ENCODE data around the gene GNL3L. TPM values are rescaled to one million over a fixed set of nuclear protein-coding genes. Genes with fewer than 3 reads are reported as not detected.
A peak's percentile ranks its signal among the peaks of the same experiment; 100 is the strongest.

Gene GNL3L
- total RNA-seq, 1 donor from 2014 or later, result 70.5 TPM

GRCh38 chrX:54492340-54492739, 37.7 kb upstream of the GNL3L start:
- no peak for DNase-seq
- POLR2A ChIA-PET, result no interaction called here
- Mint-ChIP-seq H3K36me3 (ENCODE audit: low read depth) (no peaks in the 10 kb centered on the region), H3K27me3 (peaks cover 10% of the 10 kb centered on the region), H3K4me1 (no peaks in the 10 kb centered on the region), H3K4me3 (no peak overlapping the region), H3K27ac (no peak overlapping the region), H3K9me3 (no peaks in the 10 kb centered on the region)
- CTCF ChIA-PET, result no interaction called here
- no peak for TF ChIP-seq CTCF (IDR thresholded peaks at IDR 0.05)
- ATAC-seq (ENCODE audit: low read depth), result no peak
- intact Hi-C loops (cut with micrococcal nuclease), result no loop called here

GRCh38 chrX:54494166-54494988, 35.6 kb upstream of the GNL3L start:
- ChIA-PET POLR2A (no interaction called here), CTCF (no interaction called here)
- no peaks in the 10 kb centered on the region for H3K9me3 Mint-ChIP-seq
- peak overlapping the region; percentile 60 for H3K4me3 Mint-ChIP-seq
- intact Hi-C loops (cut with micrococcal nuclease), result no loop called here
- no peaks in the 10 kb centered on the region for H3K36me3 Mint-ChIP-seq (ENCODE audit: low read depth)
- no peaks in the 10 kb centered on the region for H3K4me1 Mint-ChIP-seq
- no peak for DNase-seq
- no peak for TF ChIP-seq CTCF (IDR thresholded peaks at IDR 0.05)
- no peak for ATAC-seq (ENCODE audit: low read depth)
- H3K27me3 Mint-ChIP-seq, result peaks cover 20% of the 10 kb centered on the region
- no peak overlapping the region for H3K27ac Mint-ChIP-seq

- ATAC-seq (ENCODE audit: low read depth) (no peak), DNase-seq (no peak)
- CTCF ChIA-PET, result no interaction called here
- Mint-ChIP-seq H3K9me3 (no peaks in the 10 kb centered on the region), H3K4me3 (peak overlapping the region; percentile 77), H3K27ac (no peak overlapping the region), H3K27me3 (peaks cover 20% of the 10 kb centered on the region), H3K4me1 (no peaks in the 10 kb centered on the region), H3K36me3 (ENCODE audit: low read depth) (no peaks in the 10 kb centered on the region)
- TF ChIP-seq CTCF (IDR thresholded peaks at IDR 0.05), result no peak
- intact Hi-C loops (cut with micrococcal nuclease), result no loop called here
- POLR2A ChIA-PET, result no interaction called here
These were observed 34.8 kb upstream of the GNL3L start for GRCh38 chrX:54494989-54495813.

GRCh38 chrX:54495814-54496516, 34.1 kb upstream of the GNL3L start, which contains the start of gene FGD1:
FGD1 (minus strand) TSS chrX:54496234; CDS start chrX:54495432, 802 bp downstream.
- H3K27me3 Mint-ChIP-seq, result peaks cover 20% of the 10 kb centered on the region
- CTCF ChIA-PET, result no interaction called here

More at GRCh38 chrX:54495814-54496516, 34.1 kb upstream of the GNL3L start, which contains the start of gene FGD1:
- peak within 1 kb of the TSS; percentile 77 for H3K4me3 Mint-ChIP-seq
- DNase-seq, result peak; percentile 27
- no peak within 1 kb of the TSS for H3K27ac Mint-ChIP-seq
- POLR2A ChIA-PET, result no interaction called here
- H3K9me3 Mint-ChIP-seq, result no peaks in the 10 kb centered on the region
- TF ChIP-seq CTCF (IDR thresholded peaks at IDR 0.05), result no peak
- peak; percentile 75 for ATAC-seq (ENCODE audit: low read depth)
- intact Hi-C loops (cut with micrococcal nuclease), result no loop called here
- H3K36me3 Mint-ChIP-seq (ENCODE audit: low read depth), result no peaks in the 10 kb centered on the region
- no peaks in the 10 kb centered on the region for H3K4me1 Mint-ChIP-seq
